ENCODE data around the gene AGPAT3.

AGPAT3 gene

DNA sequence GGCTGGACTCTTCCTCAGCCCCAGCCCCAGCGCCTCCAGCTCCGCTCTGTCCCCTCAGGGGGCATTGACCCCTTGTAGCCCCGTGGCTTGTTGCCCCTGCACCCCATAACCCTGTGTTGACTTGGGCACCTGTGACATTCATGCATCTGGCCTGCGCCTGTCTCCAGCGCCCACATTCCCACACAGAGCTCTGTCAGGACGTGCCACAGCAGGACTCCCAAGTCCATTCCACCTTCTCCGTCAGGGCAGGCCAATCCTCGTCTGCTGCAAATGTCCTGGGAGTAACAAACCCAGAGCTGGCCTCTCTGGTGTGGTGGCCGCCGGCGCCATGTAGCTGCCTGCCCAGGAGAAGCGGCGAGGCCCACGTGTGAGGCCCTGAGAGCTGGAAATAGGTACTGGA is 60.6 kb downstream of the AGPAT3 start:
- no peak for DNase-seq

- no peak for DNase-seq
Measured at GRCh38 chr21:43926196-43926595, 61.2 kb downstream of the AGPAT3 start.

- no peak for DNase-seq
Measured at GRCh38 chr21:43927591-43928221, 62.7 kb downstream of the AGPAT3 start.

DNA sequence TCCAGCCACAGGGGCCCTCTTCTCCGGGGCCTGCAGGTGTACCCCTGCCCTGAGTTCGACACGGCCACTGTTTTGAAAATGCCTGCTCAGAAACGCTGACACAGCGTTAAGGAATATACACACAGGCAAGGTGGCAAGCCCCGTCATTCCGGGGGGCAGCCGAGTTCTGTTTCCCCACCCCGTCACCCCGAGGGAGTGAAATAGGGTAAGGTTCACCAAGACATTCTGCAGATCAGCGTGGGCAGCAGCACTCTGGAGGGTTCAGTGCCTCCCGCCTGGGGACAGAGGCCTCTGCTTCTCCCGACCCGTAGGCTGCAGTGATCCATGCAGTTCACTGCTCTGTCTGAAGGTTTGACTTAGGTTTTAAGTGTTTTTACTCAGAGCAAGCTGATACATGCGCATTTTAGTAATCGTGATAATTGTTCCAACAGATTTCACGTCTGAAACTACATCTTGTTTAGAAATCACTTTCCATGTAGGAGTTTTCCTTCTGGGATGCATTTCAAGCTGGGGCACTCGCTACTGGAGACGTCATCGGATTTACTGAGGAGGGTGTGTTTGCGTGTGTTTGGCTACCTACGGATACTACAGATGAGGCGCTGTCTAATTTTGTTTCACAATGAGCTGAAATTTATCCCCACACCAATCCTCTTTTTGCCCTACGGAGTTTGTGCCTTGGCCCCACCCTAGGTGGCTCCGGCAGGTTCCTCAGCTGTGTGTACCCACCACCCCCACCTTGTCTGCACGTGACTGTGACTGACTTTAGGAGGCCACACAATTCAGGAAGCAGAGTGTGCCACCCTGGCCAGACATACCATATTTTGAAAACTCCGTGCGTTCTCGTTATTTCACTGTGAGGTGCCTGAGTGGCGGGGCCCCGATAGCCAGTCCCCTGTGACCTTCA is 63.5 kb downstream of the AGPAT3 start:
- DNase-seq: no peak

DNA sequence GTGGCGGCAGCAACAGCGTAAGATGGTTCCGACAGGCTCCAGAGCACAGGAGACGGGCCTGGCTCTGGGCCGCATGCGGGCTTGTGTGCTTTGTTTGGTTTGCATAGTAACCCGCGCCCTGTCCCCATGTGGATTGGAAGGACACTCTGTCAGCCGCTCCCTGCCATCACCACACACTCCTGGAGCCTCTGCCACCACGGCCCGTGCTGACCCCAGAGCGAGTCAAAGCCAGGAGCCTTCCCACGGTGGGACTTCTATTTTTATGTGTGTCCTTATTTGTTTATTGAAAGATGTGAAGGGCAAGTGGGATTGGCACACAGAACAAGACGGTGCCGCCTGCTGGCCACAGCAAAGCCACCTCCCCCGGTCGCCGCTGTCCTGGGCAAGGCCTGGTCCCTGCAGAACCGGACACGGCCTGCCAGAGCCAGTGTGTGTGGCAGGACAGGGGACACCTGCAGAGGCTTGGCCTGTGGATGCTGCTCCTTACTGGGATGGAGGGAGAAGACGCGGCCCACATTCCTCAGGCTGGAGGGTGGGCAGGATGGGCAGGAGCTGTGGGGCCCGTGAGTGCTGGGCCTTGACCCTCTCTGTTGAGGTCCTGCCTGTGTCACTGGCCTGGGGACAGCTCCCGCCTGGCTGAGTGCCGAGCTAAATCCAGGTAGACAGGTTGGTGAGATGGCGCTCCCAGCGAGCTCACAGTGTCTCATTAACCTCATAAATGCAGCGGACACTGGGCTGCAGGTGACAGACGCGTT is 64.4 kb downstream of the AGPAT3 start:
- DNase-seq: no peak

- DNase-seq: no peak
Measured at GRCh38 chr21:43930074-43930847, 65.2 kb downstream of the AGPAT3 start.

DNA sequence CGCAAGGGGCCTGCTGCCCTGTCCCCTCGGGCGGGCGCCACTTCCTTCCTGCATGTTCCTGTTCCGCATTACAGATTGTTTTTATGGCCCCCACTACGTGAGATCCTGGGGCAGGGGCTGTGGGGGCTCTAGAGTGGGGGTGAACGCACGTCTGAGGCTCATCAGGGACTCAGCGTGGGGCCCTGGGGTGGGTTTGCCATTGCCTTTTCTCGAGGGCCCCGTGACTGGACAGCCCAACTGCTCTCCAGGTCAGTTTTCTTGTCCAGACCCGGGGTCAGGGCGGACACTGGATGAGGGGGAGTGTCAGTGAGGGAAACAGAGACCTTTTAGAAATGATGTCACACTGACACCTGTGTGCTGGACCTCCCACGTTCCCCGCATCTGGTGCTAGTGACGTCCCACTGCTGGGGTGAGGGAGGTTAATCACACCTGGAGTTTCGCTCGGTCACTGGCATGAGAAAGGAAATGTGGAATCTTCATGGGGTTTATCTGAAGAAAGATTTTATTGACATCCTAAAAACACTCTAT is 65.9 kb downstream of the AGPAT3 start:
- no peak for DNase-seq

DNA sequence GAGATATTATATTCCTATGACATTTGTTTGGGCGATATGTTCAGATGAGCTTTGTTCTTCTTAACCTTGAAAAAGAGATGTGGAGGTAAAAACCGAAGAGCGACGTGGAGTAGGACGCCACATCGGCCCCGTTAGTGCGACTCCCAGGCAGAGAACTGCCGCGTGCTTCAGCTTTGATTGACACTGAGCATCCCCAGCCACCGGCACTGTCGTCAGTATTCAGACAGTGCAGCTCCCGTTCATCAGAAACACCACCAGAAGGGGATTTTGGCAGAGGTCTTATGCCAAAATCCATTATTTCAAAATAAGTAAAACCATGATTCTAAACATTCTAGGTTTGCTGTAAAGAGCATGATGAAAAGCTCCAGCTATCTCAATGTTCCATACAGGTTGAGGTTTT is 66.5 kb downstream of the AGPAT3 start:
- no peak for DNase-seq

GRCh38 chr21:43932005-43932404 is 67.0 kb downstream of the AGPAT3 start:
- no peak for DNase-seq

DNA sequence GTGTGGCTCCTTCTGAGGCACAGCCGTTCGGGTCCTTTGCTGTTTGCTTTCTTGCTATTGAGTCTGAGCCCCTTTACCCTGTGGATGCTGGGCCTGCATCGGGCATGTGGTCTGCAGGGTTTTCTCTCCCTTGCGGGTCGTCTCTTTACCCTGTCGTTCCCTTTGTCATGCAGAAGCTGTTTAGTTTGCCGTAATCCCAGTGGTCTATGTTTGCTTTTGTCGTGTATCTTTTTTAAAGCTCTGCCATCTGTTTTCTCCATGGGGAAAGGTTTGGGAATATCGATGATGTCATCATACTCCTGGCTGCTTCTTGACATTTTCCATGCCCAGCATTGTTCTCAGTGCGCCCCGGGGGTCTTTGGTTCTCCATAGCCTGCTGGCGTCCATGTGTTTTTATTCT is 68.2 kb downstream of the AGPAT3 start:
- DNase-seq: no peak

GRCh38 chr21:43933680-43934079 is 68.7 kb downstream of the AGPAT3 start:
- no peak for DNase-seq

DNA sequence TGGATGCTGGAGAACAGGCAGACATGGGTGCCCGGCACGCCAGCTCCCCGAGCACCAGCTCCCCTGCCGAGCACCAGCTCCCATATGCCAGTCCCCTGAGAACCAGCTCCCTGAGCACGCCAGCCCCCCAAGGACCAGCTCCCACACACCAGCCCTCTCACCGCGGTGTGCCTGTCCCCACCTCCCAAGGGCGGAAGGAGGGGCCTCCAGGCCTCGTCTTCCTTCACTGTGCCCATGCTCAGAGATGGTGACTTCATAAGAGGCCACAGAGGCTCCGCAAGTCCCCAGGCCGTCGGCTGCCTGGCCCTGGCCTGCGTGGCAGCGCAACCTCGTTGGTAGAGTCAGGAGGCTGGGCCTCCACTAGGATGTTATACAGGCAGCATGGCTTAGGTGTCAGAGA is 69.1 kb downstream of the AGPAT3 start:
- no peak for DNase-seq

DNA sequence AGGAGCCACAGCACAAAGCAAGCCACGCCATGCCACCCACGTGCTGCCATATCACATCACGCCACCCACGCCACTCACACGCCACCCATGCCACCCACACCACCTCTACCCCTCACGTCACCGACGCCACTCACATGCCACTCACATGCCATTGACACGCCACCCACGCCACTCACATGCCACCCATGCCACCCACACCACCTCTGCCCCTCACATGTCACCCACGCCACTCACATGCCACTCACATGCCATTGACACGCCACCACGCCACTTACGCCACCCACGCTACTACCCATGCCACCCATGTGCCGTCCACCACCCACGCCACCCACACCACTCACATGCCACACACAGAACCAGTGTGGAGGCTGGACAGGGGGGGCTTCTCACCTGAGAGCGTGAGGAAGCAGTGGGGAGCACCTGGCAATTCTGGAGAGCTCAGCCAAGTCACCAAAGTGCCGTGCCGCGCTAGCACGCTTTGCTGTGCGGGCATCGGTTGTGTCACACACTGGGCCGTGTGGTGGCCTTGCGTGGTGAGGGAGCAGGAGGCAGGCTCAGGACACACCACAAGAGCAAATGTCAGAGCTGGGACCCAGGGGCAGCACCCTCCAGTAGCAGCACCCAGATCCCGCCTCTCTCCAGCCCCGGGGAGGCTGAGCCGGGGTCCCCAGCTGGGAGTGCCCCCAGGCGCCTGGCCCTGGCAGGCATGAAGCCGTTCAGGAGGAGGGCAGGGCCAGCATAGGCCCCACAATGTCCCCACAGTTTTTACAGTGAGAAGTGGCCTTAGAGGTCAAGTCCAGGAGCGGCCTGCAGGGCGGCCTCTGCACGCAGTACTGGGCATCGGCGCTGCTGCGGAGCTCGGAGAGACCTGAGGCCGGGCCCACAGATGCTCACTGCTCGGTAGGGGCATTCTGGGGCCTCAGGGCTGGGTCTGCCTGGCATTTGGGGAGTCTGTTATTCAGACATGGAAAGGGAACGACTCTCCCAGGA is 70.0 kb downstream of the AGPAT3 start:
- DNase-seq: no peak

GRCh38 chr21:43935711-43936110 is 70.7 kb downstream of the AGPAT3 start:
- no peak for DNase-seq

DNA sequence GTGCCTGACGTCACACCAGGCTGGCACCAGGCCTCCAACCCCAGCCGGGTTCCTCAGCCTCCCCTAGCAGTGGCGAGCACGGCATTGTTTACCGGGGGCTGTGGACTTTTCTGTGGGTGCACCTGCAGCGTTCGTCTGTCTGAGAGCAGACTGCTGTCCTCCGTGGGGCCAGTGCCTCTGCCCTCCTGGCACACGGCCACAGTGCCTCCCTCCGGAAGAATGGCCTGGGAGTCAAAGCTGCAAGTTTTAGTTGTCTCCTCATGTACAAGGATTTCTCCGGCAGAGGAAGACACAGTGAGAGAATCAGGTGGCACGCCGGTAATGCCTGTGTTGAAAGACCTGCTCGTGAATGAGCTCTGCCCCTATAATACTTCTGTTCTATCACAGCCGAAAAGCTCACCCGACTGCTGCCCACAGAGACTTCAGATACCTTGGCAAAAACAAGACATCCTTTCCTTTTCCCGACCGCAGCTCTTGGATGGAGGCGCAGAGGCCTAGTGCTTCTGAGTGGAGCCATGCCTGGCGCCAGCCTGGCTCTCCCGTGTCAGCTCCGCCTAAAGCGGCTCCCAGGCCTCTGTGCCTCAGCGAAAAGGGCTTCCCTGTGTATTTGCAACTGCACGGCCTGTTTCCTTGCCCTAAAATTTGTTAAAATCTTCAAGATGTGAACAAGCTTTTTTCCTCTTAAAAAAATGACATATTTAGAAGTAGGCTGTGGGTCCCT is 71.4 kb downstream of the AGPAT3 start:
- DNase-seq: no peak

- DNase-seq: no peak
Measured at GRCh38 chr21:43937051-43937832, 72.2 kb downstream of the AGPAT3 start.

- DNase-seq: peak; percentile 21
Measured at GRCh38 chr21:43937891-43938309, 72.9 kb downstream of the AGPAT3 start.

- peak; percentile 90 for DNase-seq
Measured at GRCh38 chr21:43938751-43939442, 73.9 kb downstream of the AGPAT3 start.

Data from activated CD4-positive, alpha-beta T cell treated with anti-CD3 and anti-CD28 coated beads, Interleukin-10, Interleukin-2, amounts not matched to agents 100 ng/mL and 50 ng/mL, durations not matched to agents 16 hours and 8 hours (primary cell).